GM21526 (cell line): Measurements from ENCODE around the gene PCSK5.
A peak's percentile ranks its signal among the peaks of the same experiment; 100 is the strongest.

Experiments
- ATAC-seq: cut with Tn5 transposase; IDR thresholded peaks from one replicate; pipeline ENCODE4 v1.9.1; 2021; ENCODE audit warnings: moderate library complexity; ENCODE audit not compliant: unreplicated experiment, low FRiP score

Gene PCSK5

DNA sequence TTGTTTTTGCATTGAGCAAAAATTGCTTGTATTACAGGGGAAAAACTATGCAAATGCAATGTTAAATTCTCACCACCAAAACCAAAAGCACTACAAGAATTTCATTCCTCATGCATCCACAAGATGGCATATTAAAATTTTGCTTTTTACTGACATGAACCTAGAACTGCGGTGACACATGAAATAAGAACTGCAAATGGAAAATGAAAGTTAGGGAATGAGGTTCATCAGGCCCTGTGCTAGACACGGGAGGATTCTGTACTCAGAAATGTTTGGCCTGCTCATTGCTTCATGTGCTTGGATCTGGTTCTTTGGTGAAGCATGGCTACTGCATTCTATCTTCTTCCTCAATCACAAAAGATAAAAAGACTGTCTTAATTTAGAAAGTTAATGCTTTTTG, 512.9 kb downstream of the PCSK5 start:
- peak; percentile 80 for ATAC-seq

DNA sequence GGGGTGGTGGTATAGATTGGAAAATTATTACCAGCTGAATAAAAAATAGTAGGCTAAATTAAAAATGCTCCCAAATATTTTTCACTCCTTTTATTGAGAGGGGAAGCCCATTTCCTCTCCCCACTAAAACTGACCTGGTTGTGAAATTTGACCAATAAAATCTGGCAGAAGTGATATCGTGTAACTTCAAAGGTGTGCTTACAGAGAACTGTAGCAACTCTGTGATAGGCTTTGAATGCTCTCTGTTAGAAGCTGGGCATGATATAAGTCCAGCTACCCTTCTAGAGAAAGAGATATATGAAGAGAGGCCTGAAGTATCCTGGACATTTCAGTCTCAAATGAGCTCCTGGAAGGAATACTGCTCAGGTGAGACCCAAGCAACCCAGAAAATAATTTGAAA, 513.9 kb downstream of the PCSK5 start:
- ATAC-seq, result no peak

DNA sequence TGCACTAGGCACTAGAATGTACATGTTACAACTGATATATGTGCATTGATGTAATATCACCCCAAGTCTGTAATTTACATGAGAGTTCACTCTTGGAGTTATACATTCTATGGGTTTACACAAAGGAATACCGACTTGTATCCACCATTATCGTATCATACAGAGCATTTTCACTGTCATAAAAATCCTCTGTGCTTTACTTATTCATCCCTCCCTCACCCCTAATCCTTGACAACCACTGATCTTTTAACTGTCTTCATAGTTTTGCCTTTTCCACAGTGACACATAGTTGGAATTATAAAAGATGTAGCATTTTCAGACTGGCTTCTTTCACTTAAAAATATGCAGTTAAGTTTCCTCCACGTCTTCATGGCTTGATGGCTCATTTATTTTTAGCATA, 514.9 kb downstream of the PCSK5 start:
- ATAC-seq, result no peak

DNA sequence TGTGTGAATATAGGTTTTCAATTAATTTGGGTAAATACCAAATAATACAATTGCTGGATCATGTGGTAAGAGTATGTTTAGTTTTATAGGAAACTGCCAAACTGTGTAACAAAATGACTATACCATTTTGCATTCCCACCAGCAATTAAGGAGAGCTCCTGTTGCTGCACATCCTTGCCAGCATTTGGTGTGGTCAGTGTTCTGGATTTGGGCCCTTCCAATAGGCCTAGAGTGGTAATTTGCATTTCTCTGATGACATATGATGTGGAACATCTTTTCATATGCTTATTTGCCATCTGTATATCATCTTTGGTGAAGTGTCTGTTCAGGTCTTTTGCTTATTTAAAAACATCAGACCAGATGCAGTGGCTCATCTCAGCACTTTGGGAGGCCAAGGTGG, 515.4 kb downstream of the PCSK5 start:
- ATAC-seq, result no peak
